OCI-LY1 (cell line): ENCODE data around the gene KLF11.

Source experiments
- H2AFZ ChIP-seq: fragments of 200-600 bp; sonication (generic), shearing (Covaris generic); 2 replicates; pipeline ENCODE4 v1.6.0; 2014; ENCODE audit warnings: antibody characterized with exemption, mild to moderate bottlenecking, low read length
- H3F3A ChIP-seq: fragments of 200-600 bp; sonication (generic), shearing (Covaris generic); 2 replicates; pipeline ENCODE4 v1.6.0; 2014; ENCODE audit warnings: mild to moderate bottlenecking, antibody characterized with exemption, low read length, moderate library complexity; ENCODE audit not compliant: insufficient read depth
- H3K27ac ChIP-seq: fragments of 200-600 bp; sonication (generic); 2 replicates; pipeline ENCODE4 v1.5.1; 2014; ENCODE audit warnings: low read length, mixed run types, mild to moderate bottlenecking, low read depth; ENCODE audit not compliant: poor library complexity, severe bottlenecking
- H3K27me3 ChIP-seq: fragments of 200-600 bp; sonication (generic); 2 replicates; pipeline ENCODE4 v1.6.0; 2014; ENCODE audit warnings: antibody characterized with exemption, mild to moderate bottlenecking, low read length, moderate library complexity; ENCODE audit not compliant: insufficient read depth
- H3K36me3 ChIP-seq: fragments of 200-600 bp; sonication (generic); 2 replicates; pipeline ENCODE4 v1.6.1; 2014; ENCODE audit warnings: mild to moderate bottlenecking, antibody characterized with exemption, low read length, moderate library complexity, mixed read lengths; ENCODE audit not compliant: insufficient read depth
- H3K4me1 ChIP-seq: fragments of 200-600 bp; sonication (generic); 2 replicates; pipeline ENCODE4 v1.5.1; 2014; ENCODE audit warnings: mild to moderate bottlenecking, low read length, moderate library complexity; ENCODE audit not compliant: insufficient read depth, severe bottlenecking
- H3K4me2 ChIP-seq: fragments of 200-600 bp; sonication (generic), shearing (Covaris generic); 2 replicates; pipeline ENCODE4 v1.6.1; 2014; ENCODE audit warnings: low read length
- H3K4me3 ChIP-seq: fragments of 200-600 bp; sonication (generic); 2 replicates; pipeline ENCODE4 v1.5.1; 2014; ENCODE audit warnings: low read length, low read depth, mild to moderate bottlenecking, mixed read lengths; ENCODE audit not compliant: poor library complexity, severe bottlenecking
- H3K79me2 ChIP-seq: fragments of 200-600 bp; shearing (Covaris generic); 2 replicates; pipeline ENCODE4 v1.6.1; 2016; ENCODE audit warnings: mixed run types, low read length, mixed read lengths; ENCODE audit not compliant: insufficient read depth
- H3K9ac ChIP-seq: fragments of 200-600 bp; sonication (generic), shearing (Covaris generic); 2 replicates; pipeline ENCODE4 v1.6.1; 2014; ENCODE audit warnings: mild to moderate bottlenecking, low read length, mixed read lengths
- H3K9me2 ChIP-seq: fragments of 200-600 bp; sonication (generic), shearing (Covaris generic); 2 replicates; pipeline ENCODE4 v1.6.1; 2014; ENCODE audit warnings: low read depth, mild to moderate bottlenecking, low read length, mixed read lengths
- H3K9me3 ChIP-seq: fragments of 200-600 bp; shearing (Covaris generic); 2 replicates; pipeline ENCODE4 v1.6.1; 2014; ENCODE audit warnings: low read length, mixed read lengths
- H4K20me1 ChIP-seq: fragments of 200-600 bp; sonication (generic), shearing (Covaris generic); 2 replicates; pipeline ENCODE4 v1.6.0; 2016; ENCODE audit warnings: mild to moderate bottlenecking, low read length; ENCODE audit not compliant: insufficient read depth
- EZH2 ChIP-seq: fragments of 200-600 bp; sonication (generic), shearing (Covaris generic); IDR thresholded peaks from 2 replicates; pipeline ENCODE4 v1.8.0; 2017; ENCODE audit warnings: borderline replicate concordance, mixed run types, mild to moderate bottlenecking, antibody characterized with exemption, low read length, moderate library complexity, mixed read lengths
- TF ChIP-seq, protein P1 (sequence below): fragments of 200-600 bp; sonication (generic), shearing (Covaris generic); IDR thresholded peaks from 2 replicates; pipeline ENCODE4 v1.5.1; 2017; ENCODE audit warnings: mild to moderate bottlenecking, antibody characterized with exemption, low read length, moderate library complexity, mixed read lengths

Gene KLF11

GRCh38 chr2:10016802-10017258 lies 26.5 kb upstream of the KLF11 start:
- no peak overlapping the region for H3K4me2 ChIP-seq
- H2AFZ ChIP-seq: no peak overlapping the region
- TF ChIP-seq, protein P1, sequence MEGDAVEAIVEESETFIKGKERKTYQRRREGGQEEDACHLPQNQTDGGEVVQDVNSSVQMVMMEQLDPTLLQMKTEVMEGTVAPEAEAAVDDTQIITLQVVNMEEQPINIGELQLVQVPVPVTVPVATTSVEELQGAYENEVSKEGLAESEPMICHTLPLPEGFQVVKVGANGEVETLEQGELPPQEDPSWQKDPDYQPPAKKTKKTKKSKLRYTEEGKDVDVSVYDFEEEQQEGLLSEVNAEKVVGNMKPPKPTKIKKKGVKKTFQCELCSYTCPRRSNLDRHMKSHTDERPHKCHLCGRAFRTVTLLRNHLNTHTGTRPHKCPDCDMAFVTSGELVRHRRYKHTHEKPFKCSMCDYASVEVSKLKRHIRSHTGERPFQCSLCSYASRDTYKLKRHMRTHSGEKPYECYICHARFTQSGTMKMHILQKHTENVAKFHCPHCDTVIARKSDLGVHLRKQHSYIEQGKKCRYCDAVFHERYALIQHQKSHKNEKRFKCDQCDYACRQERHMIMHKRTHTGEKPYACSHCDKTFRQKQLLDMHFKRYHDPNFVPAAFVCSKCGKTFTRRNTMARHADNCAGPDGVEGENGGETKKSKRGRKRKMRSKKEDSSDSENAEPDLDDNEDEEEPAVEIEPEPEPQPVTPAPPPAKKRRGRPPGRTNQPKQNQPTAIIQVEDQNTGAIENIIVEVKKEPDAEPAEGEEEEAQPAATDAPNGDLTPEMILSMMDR: no peak
- no peak for TF ChIP-seq EZH2
- no peaks in the 10 kb centered on the region for H3K9me3 ChIP-seq
- H4K20me1 ChIP-seq: no peaks in the 10 kb centered on the region
- no peak overlapping the region for H3K9ac ChIP-seq
- H3K9me2 ChIP-seq: no peaks in the 10 kb centered on the region
- no peaks in the 10 kb centered on the region for H3K79me2 ChIP-seq
- H3K36me3 ChIP-seq: no peaks in the 10 kb centered on the region
- no peak overlapping the region for H3K4me3 ChIP-seq
- H3K4me1 ChIP-seq: no peaks in the 10 kb centered on the region
- 0 out of 2 replicates have a peak, but pooled peaks cover 4% of the 10 kb centered on the region for H3K27me3 ChIP-seq
- H3F3A ChIP-seq: no peaks in the 10 kb centered on the region
- H3K27ac ChIP-seq: no peak overlapping the region

DNA sequence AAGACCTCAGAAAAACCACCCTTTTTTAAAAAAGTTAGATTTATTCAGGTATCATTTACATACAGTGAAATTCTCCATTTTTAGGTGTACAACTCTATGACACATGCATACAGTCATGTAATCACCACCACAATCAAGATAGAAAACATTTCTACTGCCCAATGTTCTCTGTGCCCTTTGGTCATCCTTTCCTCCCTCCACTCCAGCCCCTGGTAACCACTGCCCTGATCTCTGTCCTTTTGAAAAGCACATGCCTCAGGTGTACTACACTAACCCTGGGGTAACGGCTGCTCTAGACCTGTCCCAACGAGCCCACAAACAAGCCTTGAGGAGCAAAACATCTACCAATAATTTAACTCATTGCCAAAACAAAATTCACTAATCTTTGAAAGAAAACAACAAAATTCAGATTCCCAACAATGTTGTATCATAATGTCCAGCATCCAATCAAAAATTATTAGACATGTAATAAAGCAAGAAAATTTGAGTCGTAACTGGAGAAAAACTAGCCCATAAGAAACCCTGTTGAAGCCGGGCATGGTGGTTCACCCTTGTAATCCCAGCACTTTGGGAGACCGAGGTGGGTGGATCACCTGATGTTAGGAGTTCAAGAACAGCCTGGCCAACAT lies 25.9 kb upstream of the KLF11 start:
- no peaks in the 10 kb centered on the region for H3K9me3 ChIP-seq
- TF ChIP-seq, protein P1: no peak
- no peak for TF ChIP-seq EZH2
- H3K4me2 ChIP-seq: no peak overlapping the region
- no peaks in the 10 kb centered on the region for H3K79me2 ChIP-seq
- H3K27ac ChIP-seq: no peak overlapping the region
- no peaks in the 10 kb centered on the region for H3F3A ChIP-seq
- no peaks in the 10 kb centered on the region for H3K4me1 ChIP-seq
- H2AFZ ChIP-seq: no peak overlapping the region
- no peak overlapping the region for H3K4me3 ChIP-seq
- no peak overlapping the region for H3K9ac ChIP-seq
- no peaks in the 10 kb centered on the region for H3K36me3 ChIP-seq
- 0 out of 2 replicates have a peak, but pooled peaks cover 4% of the 10 kb centered on the region for H3K27me3 ChIP-seq
- no peaks in the 10 kb centered on the region for H3K9me2 ChIP-seq
- H4K20me1 ChIP-seq: no peaks in the 10 kb centered on the region

- TF ChIP-seq EZH2: no peak
- TF ChIP-seq, protein P1: no peak
These were observed 24.2 kb upstream of the KLF11 start for GRCh38 chr2:10019174-10019573.

More at GRCh38 chr2:10019174-10019573, 24.2 kb upstream of the KLF11 start:
- H4K20me1 ChIP-seq: no peaks in the 10 kb centered on the region
- no peaks in the 10 kb centered on the region for H3K9me2 ChIP-seq
- 0 out of 2 replicates have a peak, but pooled peaks cover 4% of the 10 kb centered on the region for H3K27me3 ChIP-seq
- H3K79me2 ChIP-seq: no peaks in the 10 kb centered on the region
- no peak overlapping the region for H3K9ac ChIP-seq
- H3F3A ChIP-seq: no peaks in the 10 kb centered on the region
- H3K4me1 ChIP-seq: no peaks in the 10 kb centered on the region
- no peak overlapping the region for H3K4me2 ChIP-seq
- H3K36me3 ChIP-seq: no peaks in the 10 kb centered on the region
- no peak overlapping the region for H3K4me3 ChIP-seq
- H3K27ac ChIP-seq: no peak overlapping the region
- no peaks in the 10 kb centered on the region for H3K9me3 ChIP-seq
- no peak overlapping the region for H2AFZ ChIP-seq
